SU-DHL-6 (cell line): Measurements from ENCODE around the gene CMTM6.

ENCODE experiments used
- H2AFZ ChIP-seq: fragments of 200-600 bp; sonication (generic); 2 replicates; pipeline ENCODE4 v1.6.1; 2014; ENCODE audit warnings: low read depth, mild to moderate bottlenecking, moderate library complexity, mixed read lengths, antibody characterized with exemption, low read length; ENCODE audit not compliant: severe bottlenecking
- H3F3A ChIP-seq: fragments of 200-600 bp; shearing (Covaris generic); 2 replicates; pipeline ENCODE4 v1.6.0; 2016; ENCODE audit warnings: antibody characterized with exemption, mild to moderate bottlenecking; ENCODE audit not compliant: insufficient read depth
- H3K27ac ChIP-seq: fragments of 200-600 bp; sonication (generic); 2 replicates; pipeline ENCODE4 v1.5.1; 2016; ENCODE audit warnings: low read depth, mild to moderate bottlenecking, low read length, moderate library complexity, mixed read lengths
- H3K27me3 ChIP-seq: fragments of 200-600 bp; sonication (generic), shearing (Covaris generic); 2 replicates; pipeline ENCODE4 v1.6.0; 2014; ENCODE audit warnings: mild to moderate bottlenecking, low read length
- H3K36me3 ChIP-seq: fragments of 200-600 bp; sonication (generic); 2 replicates; pipeline ENCODE4 v1.6.1; 2014; ENCODE audit warnings: mild to moderate bottlenecking, low read length, mixed read lengths
- H3K4me2 ChIP-seq: fragments of 300-600, 200-600 bp; shearing (Covaris generic), sonication (generic); 2 replicates; pipeline ENCODE4 v1.6.0; 2014; ENCODE audit warnings: low read length, low read depth, mild to moderate bottlenecking; ENCODE audit not compliant: poor library complexity, severe bottlenecking
- H3K4me3 ChIP-seq: fragments of 200-600 bp; sonication (generic); 2 replicates; pipeline ENCODE4 v1.5.1; 2014; ENCODE audit warnings: antibody characterized with exemption, low read length, mild to moderate bottlenecking, mixed read lengths; ENCODE audit not compliant: insufficient read depth, poor library complexity, severe bottlenecking
- H3K79me2 ChIP-seq: fragments of 200-600 bp; sonication (generic); 2 replicates; pipeline ENCODE4 v1.6.1; 2014; ENCODE audit warnings: mild to moderate bottlenecking, low read length, moderate library complexity; ENCODE audit not compliant: insufficient read depth
- H3K9ac ChIP-seq: fragments of 200-600 bp; sonication (generic); 2 replicates; pipeline ENCODE4 v1.7.0; 2014; ENCODE audit warnings: mild to moderate bottlenecking, low read length
- H3K9me2 ChIP-seq: fragments of 200-600 bp; sonication (generic); replicated peaks from 2 replicates; pipeline ENCODE4 v1.6.1; 2014; ENCODE audit warnings: low read length; ENCODE audit not compliant: insufficient read depth
- H3K9me3 ChIP-seq: fragments of 200-600 bp; sonication (generic); 2 replicates; pipeline ENCODE4 v1.6.1; 2014; ENCODE audit warnings: low read length, mixed read lengths; ENCODE audit not compliant: insufficient read depth
- H4K20me1 ChIP-seq: fragments of 200-600 bp; sonication (generic); 2 replicates; pipeline ENCODE4 v1.6.1; 2014; ENCODE audit warnings: low read depth, mild to moderate bottlenecking, antibody characterized with exemption, low read length, moderate library complexity, mixed read lengths
- CTCF ChIP-seq: fragments of 200-600 bp; sonication (generic); IDR thresholded peaks from one replicate; pipeline ENCODE4 v1.5.1; 2017; ENCODE audit warnings: antibody characterized with exemption, mild to moderate bottlenecking, low read length, moderate library complexity; ENCODE audit not compliant: insufficient read depth, poor library complexity, severe bottlenecking
- EZH2phosphoT487 ChIP-seq: fragments of 200-600 bp; sonication (generic), shearing (Covaris generic); conservative IDR thresholded peaks from 2 replicates; pipeline ENCODE4 v1.6.1; 2018; ENCODE audit warnings: mild to moderate bottlenecking, antibody characterized with exemption, low read length, moderate library complexity, mixed read lengths

Gene CMTM6

GRCh38 chr3:32498992-32499391, 3.7 kb downstream of the CMTM6 start:
- H4K20me1 ChIP-seq: 0 out of 2 replicates have a peak, but pooled peaks cover 6% of the 10 kb centered on the region
- no peaks in the 10 kb centered on the region for H3K9me3 ChIP-seq
- H2AFZ ChIP-seq: no peak overlapping the region
- no peak for TF ChIP-seq EZH2phosphoT487
- no peak for TF ChIP-seq CTCF
- no peak overlapping the region for H3K9ac ChIP-seq
- no peak overlapping the region for H3K4me3 ChIP-seq
- no peak overlapping the region for H3K27ac ChIP-seq
- no peaks in the 10 kb centered on the region for H3K9me2 ChIP-seq
- peaks cover 42% of the 10 kb centered on the region for H3K79me2 ChIP-seq
- peak overlapping the region; percentile 39 for H3K4me2 ChIP-seq
- peaks cover 6% of the 10 kb centered on the region; the same call in 1 of the 2 replicates for H3F3A ChIP-seq
- no peaks in the 10 kb centered on the region for H3K27me3 ChIP-seq
- H3K36me3 ChIP-seq: peaks cover 9% of the 10 kb centered on the region; the same call in 1 of the 2 replicates

GRCh38 chr3:32498252-32498651, 4.4 kb downstream of the CMTM6 start:
- TF ChIP-seq EZH2phosphoT487 (no peak), CTCF (no peak)
- Histone ChIP-seq H3K4me2 (peak overlapping the region; percentile 7), H3K79me2 (peaks cover 49% of the 10 kb centered on the region), H4K20me1 (0 out of 2 replicates have a peak, but pooled peaks cover 6% of the 10 kb centered on the region), H3K27me3 (no peaks in the 10 kb centered on the region), H3K9ac (no peak overlapping the region), H3K9me2 (no peaks in the 10 kb centered on the region), H2AFZ (no peak overlapping the region), H3K36me3 (peaks cover 9% of the 10 kb centered on the region; the same call in 1 of the 2 replicates), H3K9me3 (no peaks in the 10 kb centered on the region), H3K4me3 (no peak overlapping the region), H3K27ac (no peak overlapping the region), H3F3A (peaks cover 6% of the 10 kb centered on the region; the same call in 1 of the 2 replicates)

- Histone ChIP-seq H3K79me2 (peaks cover 30% of the 10 kb centered on the region), H4K20me1 (0 out of 2 replicates have a peak, but pooled peaks cover 6% of the 10 kb centered on the region), H3K4me3 (no peak overlapping the region), H3K4me2 (no peak overlapping the region), H3K27me3 (no peaks in the 10 kb centered on the region), H3K36me3 (peaks cover 9% of the 10 kb centered on the region; the same call in 1 of the 2 replicates), H2AFZ (no peak overlapping the region), H3K27ac (no peak overlapping the region), H3K9ac (no peak overlapping the region), H3F3A (peaks cover 6% of the 10 kb centered on the region; the same call in 1 of the 2 replicates), H3K9me3 (no peaks in the 10 kb centered on the region), H3K9me2 (no peaks in the 10 kb centered on the region)
- TF ChIP-seq EZH2phosphoT487 (no peak), CTCF (no peak)
Observed at GRCh38 chr3:32495609-32496008, 7.0 kb downstream of the CMTM6 start.
